BE2C (cell line): ENCODE data around the gene RINL.
A peak's percentile ranks its signal among the peaks of the same experiment; 100 is the strongest.

Source experiments
- DNase-seq: peaks from one replicate; pipeline ENCODE4 v3.0.0-alpha.2; 2020
- H3K27me3 ChIP-seq: fragments of 250-450 bp; sonication (Bioruptor Pico); 2 replicates; pipeline ENCODE4 v1.5.1; 2020; ENCODE audit warnings: mild to moderate bottlenecking
- H3K36me3 ChIP-seq: fragments of 250-450 bp; sonication (Bioruptor Pico); 2 replicates; pipeline ENCODE4 v1.5.1; 2020; ENCODE audit warnings: mild to moderate bottlenecking
- H3K4me1 ChIP-seq: fragments of 250-450 bp; sonication (Bioruptor Pico); 2 replicates; pipeline ENCODE4 v1.5.1; 2020
- H3K4me3 ChIP-seq: 2 replicates; pipeline ENCODE4 v1.5.1; 2011; ENCODE audit warnings: low read depth, low read length
- H3K9me3 ChIP-seq: fragments of 250-450 bp; sonication (Bioruptor Pico); 2 replicates; pipeline ENCODE4 v1.5.1; 2020
- TF ChIP-seq, protein P1 (sequence below): IDR thresholded peaks from 2 replicates; pipeline ENCODE4 v1.5.1; 2012; ENCODE audit warnings: mild to moderate bottlenecking, low read depth, low read length

Gene RINL

DNA sequence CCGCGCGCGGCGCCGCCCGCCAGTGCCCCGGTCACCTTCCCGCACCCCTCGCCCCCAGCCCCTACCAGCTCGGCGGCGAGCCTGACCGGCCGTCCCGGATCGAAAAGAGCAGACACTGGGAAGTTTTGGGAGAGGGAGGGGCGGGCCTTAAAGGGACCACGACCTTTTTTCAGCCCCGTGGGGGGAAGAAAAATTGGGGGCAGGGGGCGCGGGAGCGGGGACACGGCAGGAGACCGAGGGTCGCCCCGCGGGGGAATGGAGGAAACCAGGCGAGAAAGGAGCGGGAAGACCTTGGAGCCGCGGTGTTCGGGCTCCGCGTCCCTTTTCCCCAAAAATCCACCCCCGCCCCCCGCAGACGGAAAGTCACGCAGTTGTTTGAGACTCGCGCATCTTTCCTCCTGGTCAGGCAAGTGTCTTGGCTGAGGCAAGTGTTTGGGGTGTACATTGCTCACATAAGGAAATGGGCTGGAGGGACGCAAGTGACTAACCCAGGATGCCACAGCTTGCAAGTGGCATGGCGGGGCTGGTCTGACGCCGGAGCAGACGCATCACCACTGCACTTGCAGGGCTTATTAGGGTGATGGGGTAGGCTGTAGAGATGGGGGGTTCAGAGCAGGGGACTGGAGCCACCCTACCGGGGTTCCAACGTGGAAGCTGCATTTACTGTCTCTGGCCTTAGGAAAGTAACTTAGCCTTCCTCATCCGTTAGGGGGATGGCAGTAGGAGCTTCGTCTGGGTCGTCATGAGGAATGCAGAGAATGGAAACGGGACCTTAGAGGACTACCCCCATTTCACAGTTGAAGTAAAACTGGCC, 25.6 kb downstream of the RINL start:
- Histone ChIP-seq H3K9me3 (no peaks in the 10 kb centered on the region), H3K27me3 (no peaks in the 10 kb centered on the region), H3K4me3 (peak overlapping the region; percentile 73), H3K36me3 (peaks cover 19% of the 10 kb centered on the region), H3K4me1 (peaks cover 3% of the 10 kb centered on the region)
- DNase-seq, result no peak
- TF ChIP-seq, protein P1, sequence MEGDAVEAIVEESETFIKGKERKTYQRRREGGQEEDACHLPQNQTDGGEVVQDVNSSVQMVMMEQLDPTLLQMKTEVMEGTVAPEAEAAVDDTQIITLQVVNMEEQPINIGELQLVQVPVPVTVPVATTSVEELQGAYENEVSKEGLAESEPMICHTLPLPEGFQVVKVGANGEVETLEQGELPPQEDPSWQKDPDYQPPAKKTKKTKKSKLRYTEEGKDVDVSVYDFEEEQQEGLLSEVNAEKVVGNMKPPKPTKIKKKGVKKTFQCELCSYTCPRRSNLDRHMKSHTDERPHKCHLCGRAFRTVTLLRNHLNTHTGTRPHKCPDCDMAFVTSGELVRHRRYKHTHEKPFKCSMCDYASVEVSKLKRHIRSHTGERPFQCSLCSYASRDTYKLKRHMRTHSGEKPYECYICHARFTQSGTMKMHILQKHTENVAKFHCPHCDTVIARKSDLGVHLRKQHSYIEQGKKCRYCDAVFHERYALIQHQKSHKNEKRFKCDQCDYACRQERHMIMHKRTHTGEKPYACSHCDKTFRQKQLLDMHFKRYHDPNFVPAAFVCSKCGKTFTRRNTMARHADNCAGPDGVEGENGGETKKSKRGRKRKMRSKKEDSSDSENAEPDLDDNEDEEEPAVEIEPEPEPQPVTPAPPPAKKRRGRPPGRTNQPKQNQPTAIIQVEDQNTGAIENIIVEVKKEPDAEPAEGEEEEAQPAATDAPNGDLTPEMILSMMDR, result no peak

DNA sequence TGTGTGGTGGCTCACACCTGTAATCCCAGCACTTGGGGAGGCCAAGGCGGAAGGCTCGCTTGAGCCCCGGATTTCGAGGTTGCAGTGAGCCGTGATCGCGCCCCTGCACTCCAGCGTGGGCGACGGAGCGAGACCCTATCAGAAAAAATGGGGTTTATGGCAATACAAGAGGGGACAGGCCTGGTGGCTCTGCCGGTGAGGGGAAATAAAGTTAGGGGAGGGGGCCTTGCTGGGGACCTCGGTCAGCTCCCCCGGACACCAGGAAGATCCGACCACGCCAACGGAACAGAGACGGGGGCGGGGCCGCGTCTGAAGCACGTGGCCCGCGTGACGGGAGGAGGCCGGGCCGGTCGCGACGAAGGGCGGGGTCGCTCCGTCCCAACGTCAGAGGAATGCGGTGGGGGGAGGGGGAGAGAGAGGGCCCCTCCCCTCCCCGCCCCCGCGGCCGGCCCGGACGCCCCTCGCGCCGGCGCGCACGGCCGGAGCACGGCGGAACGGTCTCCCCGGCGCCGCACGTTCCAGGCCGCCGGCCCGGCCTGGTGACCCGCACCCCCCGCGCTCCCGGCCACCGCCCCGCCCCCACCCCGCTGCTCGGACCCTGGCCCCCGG, 26.3 kb downstream of the RINL start:
- Histone ChIP-seq H3K4me3 (peak overlapping the region; percentile 73), H3K27me3 (no peaks in the 10 kb centered on the region), H3K4me1 (peaks cover 3% of the 10 kb centered on the region), H3K9me3 (no peaks in the 10 kb centered on the region), H3K36me3 (peaks cover 26% of the 10 kb centered on the region)
- DNase-seq, result peak; percentile 95
- TF ChIP-seq, protein P1, result no peak

DNA sequence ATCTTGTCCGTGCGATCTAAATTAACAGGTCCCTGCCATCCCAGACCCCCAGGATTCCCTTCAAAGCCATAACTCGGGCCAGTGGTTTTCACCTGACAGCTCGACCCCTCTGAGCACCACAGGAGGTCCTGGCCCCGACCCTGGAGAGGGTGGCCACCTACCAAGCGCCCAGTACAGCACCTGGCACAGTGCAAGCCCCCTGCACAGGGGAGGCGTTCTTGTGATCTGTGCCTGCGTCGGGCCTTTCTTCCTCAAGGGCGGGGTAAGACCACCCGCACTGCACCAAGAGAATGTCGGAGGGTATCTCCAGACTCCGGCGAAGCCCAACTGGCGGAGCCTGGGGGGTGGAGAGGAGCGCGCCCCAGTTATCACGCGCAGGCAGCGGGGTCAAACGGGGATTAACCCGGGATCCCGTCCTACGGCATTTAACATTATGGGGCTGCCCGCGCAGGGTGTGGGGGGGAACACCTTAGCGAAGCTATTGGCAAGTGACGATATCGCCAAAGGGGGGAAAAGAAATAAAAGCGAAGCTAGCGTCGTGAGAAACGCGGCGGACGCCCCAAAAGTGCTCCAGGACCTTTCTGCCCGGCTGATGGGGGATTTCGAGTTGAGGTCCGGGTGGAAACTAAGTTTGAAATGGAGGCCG, 27.0 kb downstream of the RINL start:
- H3K4me1 ChIP-seq, result peaks cover 3% of the 10 kb centered on the region
- no peaks in the 10 kb centered on the region for H3K27me3 ChIP-seq
- peaks cover 32% of the 10 kb centered on the region for H3K36me3 ChIP-seq
- no peaks in the 10 kb centered on the region for H3K9me3 ChIP-seq
- peak overlapping the region; percentile 73 for H3K4me3 ChIP-seq
- no peak for DNase-seq
- TF ChIP-seq, protein P1, result no peak

DNA sequence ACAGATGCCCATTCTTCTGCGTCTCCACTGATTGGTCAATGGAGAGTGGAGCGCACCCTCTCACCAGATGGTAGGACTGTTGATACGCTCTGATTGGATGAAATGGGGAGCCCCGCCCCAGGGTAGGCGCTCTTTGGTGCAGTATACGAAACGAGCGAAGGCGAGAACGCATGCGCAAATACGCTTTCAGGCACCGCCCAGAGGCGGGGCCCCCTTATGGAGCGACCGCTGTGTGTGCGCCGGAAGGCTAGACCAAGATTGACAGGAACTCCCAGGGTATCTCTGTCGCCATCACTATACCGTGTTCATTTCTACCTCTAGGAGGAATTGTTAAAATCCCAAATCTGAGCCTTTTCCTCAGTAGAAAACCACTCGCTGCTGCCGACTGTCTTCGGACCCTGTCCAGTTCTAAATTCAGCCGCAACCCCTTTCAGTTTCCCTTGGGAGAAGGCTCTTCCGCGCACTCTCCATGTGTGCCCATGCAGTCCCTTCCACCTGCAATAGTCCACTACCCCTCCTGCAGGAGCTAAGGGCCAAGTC, 27.6 kb downstream of the RINL start:
- peaks cover 38% of the 10 kb centered on the region for H3K36me3 ChIP-seq
- H3K4me3 ChIP-seq, result peak overlapping the region; percentile 73
- DNase-seq, result peak; percentile 99
- no peaks in the 10 kb centered on the region for H3K9me3 ChIP-seq
- TF ChIP-seq, protein P1, result peak; percentile 16; the same call in 1 of the 2 replicates
- H3K4me1 ChIP-seq, result peaks cover 3% of the 10 kb centered on the region
- no peaks in the 10 kb centered on the region for H3K27me3 ChIP-seq

DNA sequence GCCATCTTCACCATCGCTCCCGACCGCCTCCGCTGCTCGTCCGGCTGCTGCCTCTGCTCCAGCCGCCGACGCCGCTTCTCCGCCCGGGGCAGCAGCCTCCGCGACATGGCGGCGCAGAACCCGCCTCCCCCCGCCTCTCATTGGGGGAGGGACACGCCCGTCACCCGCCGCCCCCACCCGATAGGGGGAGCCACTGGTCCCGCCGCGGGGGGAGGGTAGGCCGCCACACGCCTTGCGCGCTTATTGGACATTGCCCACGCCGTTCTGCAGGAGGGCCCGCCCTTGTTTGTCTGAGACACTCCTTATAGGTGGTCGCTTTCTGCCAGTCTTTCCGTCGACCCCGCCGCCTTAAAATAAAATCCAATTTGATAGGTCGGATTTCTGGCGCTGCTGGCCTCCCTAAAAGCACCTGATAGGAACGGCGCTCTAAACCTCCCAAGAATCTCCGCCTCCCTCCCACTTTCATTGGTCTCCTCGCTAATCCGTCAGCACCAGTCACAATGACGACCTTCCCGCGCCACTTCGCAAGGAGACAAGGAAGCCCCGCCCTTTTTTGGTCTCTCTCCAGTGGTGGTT, 28.1 kb downstream of the RINL start, which contains the start of gene HNRNPL:
TSS of gene HNRNPL (minus strand) at position 127 of the 576 bp plus-strand sequence. CDS start at position 107, 20 bp downstream.
- TF ChIP-seq, protein P1, result peak; percentile 25; the same call in 1 of the 2 replicates
- peak; percentile 99 for DNase-seq
- no peaks in the 10 kb centered on the region for H3K9me3 ChIP-seq
- peaks cover 3% of the 10 kb centered on the region for H3K4me1 ChIP-seq
- peaks cover 44% of the 10 kb centered on the region for H3K36me3 ChIP-seq
- H3K4me3 ChIP-seq, result peak within 1 kb of the TSS; percentile 86
- H3K27me3 ChIP-seq, result no peaks in the 10 kb centered on the region
